ENCODE measurements around the gene SHROOM3. TPM values are rescaled to one million over a fixed set of nuclear protein-coding genes. Genes with fewer than 3 reads are reported as not detected.
A peak's percentile ranks its signal among the peaks of the same experiment; 100 is the strongest.

The SHROOM3 gene
- total RNA-seq, 2 donors from 2014 or later: 18.1 to 21.8 TPM

GRCh38 chr4:76559236-76560071 is 124.4 kb downstream of the SHROOM3 start:
- peak; percentile 13 for TF ChIP-seq CTCF (conservative IDR thresholded peaks at IDR 0.05)
- no peak for DNase-seq
- 63 to 69% methylated on average over 4 to 13 of the region's 13 CpGs for WGBS, 2 experiments (ENCODE audit: insufficient coverage in 1 of 2, insufficient read length in 1 of 2)
- Mint-ChIP-seq H3K36me3 (ENCODE audit: low read depth) (no peaks in the 10 kb centered on the region), H3K27me3 (ENCODE audit: insufficient read depth) (no peaks in the 10 kb centered on the region), H3K27ac (no peak overlapping the region), H3K4me1 (peaks cover 19% of the 10 kb centered on the region), H3K9me3 (peaks cover 8% of the 10 kb centered on the region), H3K4me3 (no peak overlapping the region)
- H3K27me3 ChIP-seq (ENCODE audit: control insufficient read depth, insufficient read depth, low read length, poor library complexity, severe bottlenecking): no peaks in the 10 kb centered on the region
- H3K27ac ChIP-seq (ENCODE audit: low read depth, low read length): peak overlapping the region; percentile 77
- H3K4me1 ChIP-seq (ENCODE audit: control insufficient read depth, insufficient read depth, low read length): peaks cover 3% of the 10 kb centered on the region
- H3K4me3 ChIP-seq (ENCODE audit: low read length): no peak overlapping the region
- H3K36me3 ChIP-seq (ENCODE audit: control insufficient read depth, insufficient read depth, low read length): no peaks in the 10 kb centered on the region
- no peak overlapping the region for H3K9ac ChIP-seq (ENCODE audit: extremely low read depth, low read length, poor library complexity, severe bottlenecking)
- no peaks in the 10 kb centered on the region for H3K9me3 ChIP-seq (ENCODE audit: control insufficient read depth, low read length)

- H3K9me3 Mint-ChIP-seq: no peaks in the 10 kb centered on the region
- Histone ChIP-seq H3K4me3 (ENCODE audit: low read length) (no peak overlapping the region), H3K4me1 (ENCODE audit: control insufficient read depth, insufficient read depth, low read length) (peaks cover 3% of the 10 kb centered on the region), H3K27me3 (ENCODE audit: control insufficient read depth, insufficient read depth, low read length, poor library complexity, severe bottlenecking) (no peaks in the 10 kb centered on the region), H3K27ac (ENCODE audit: low read depth, low read length) (no peak overlapping the region), H3K36me3 (ENCODE audit: control insufficient read depth, insufficient read depth, low read length) (no peaks in the 10 kb centered on the region), H3K9ac (ENCODE audit: extremely low read depth, low read length, poor library complexity, severe bottlenecking) (no peak overlapping the region), H3K9me3 (ENCODE audit: control insufficient read depth, low read length) (no peaks in the 10 kb centered on the region)
- peaks cover 19% of the 10 kb centered on the region for H3K4me1 Mint-ChIP-seq
- no peak for TF ChIP-seq CTCF (conservative IDR thresholded peaks at IDR 0.05)
- no peak for DNase-seq
- WGBS, 2 experiments (ENCODE audit: insufficient coverage in 1 of 2, insufficient read length in 1 of 2): 77 to 91% methylated on average over 2 of the region's 2 CpGs
- no peaks in the 10 kb centered on the region for H3K36me3 Mint-ChIP-seq (ENCODE audit: low read depth)
- no peak overlapping the region for H3K4me3 Mint-ChIP-seq
- no peaks in the 10 kb centered on the region for H3K27me3 Mint-ChIP-seq (ENCODE audit: insufficient read depth)
- no peak overlapping the region for H3K27ac Mint-ChIP-seq
These were observed 127.1 kb downstream of the SHROOM3 start for GRCh38 chr4:76562161-76562560.

- H3K27me3 ChIP-seq (ENCODE audit: control insufficient read depth, insufficient read depth, low read length, poor library complexity, severe bottlenecking): no peaks in the 10 kb centered on the region
- TF ChIP-seq CTCF (conservative IDR thresholded peaks at IDR 0.05): no peak
- Mint-ChIP-seq H3K4me3 (no peak overlapping the region), H3K9me3 (no peaks in the 10 kb centered on the region), H3K36me3 (ENCODE audit: low read depth) (no peaks in the 10 kb centered on the region), H3K27ac (no peak overlapping the region), H3K4me1 (peaks cover 19% of the 10 kb centered on the region), H3K27me3 (ENCODE audit: insufficient read depth) (no peaks in the 10 kb centered on the region)
- no peak overlapping the region for H3K4me3 ChIP-seq (ENCODE audit: low read length)
- H3K36me3 ChIP-seq (ENCODE audit: control insufficient read depth, insufficient read depth, low read length): no peaks in the 10 kb centered on the region
- no peaks in the 10 kb centered on the region for H3K9me3 ChIP-seq (ENCODE audit: control insufficient read depth, low read length)
- WGBS, 2 experiments (ENCODE audit: insufficient coverage in 1 of 2, insufficient read length in 1 of 2): 91 to 96% methylated on average over 4 of the region's 4 CpGs
- H3K9ac ChIP-seq (ENCODE audit: extremely low read depth, low read length, poor library complexity, severe bottlenecking): no peak overlapping the region
- H3K4me1 ChIP-seq (ENCODE audit: control insufficient read depth, insufficient read depth, low read length): peaks cover 3% of the 10 kb centered on the region
- H3K27ac ChIP-seq (ENCODE audit: low read depth, low read length): no peak overlapping the region
- no peak for DNase-seq
These were observed 127.9 kb downstream of the SHROOM3 start for GRCh38 chr4:76562836-76563453.

All from endodermal cell (in vitro differentiated cells).